Measurements from ENCODE around the gene LAMB4.

LAMB4 gene

DNA sequence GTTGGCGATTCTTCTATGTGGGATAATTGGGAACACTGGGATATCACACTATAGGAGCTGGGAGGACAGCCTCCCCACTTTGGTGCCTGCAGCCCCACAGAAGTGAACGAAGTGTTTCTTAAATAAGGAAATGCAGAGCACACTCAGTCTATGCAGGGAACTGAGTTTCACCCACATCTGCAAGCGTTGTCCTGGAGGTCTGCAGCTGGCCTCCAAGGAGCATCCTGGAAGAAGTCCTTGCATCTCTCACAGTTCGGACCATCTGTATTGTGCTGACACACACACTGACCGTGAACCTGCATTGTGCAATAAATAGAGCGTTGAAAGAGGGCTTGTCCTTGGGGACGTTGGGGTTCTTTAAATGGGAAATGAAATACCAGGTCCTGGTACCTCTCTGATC lies 25.8 kb downstream of the LAMB4 start:
- no peak for DNase-seq (ENCODE audit: low read depth, low spot score)

DNA sequence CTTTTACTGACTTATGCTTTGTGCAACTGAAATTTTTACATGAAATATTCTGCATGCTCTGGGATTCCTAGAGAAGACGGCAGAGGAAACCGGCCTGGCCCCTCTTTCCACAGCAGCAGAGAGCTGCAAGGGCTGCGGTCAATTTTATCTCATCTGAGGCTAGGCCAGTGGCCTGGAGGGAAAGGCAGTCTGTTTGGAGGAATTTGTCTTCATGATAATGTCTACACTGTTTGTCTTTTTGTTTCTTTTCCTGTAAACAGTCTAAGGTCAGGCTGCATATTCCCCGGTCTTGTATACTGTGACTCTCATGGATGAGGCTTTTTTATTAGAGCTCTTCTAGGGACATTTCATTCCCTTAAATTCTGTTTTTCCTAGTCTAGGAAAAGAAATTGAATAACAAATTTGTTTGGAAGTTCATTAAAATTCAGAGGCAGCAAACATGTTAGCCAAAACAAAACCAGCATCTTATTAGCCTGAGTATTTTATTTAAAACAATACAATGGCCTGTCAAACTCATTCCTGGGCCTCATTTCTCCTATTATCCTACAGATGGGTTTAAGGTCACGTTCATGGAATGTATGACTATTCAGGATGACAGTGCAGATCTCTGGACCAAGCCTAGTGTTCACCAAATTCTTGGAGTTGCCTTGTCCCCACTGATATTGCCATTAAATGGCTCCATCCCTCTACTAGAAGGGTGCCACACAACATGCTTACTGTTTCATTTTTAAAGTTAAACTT lies 26.4 kb downstream of the LAMB4 start:
- DNase-seq (ENCODE audit: low read depth, low spot score): no peak

DNA sequence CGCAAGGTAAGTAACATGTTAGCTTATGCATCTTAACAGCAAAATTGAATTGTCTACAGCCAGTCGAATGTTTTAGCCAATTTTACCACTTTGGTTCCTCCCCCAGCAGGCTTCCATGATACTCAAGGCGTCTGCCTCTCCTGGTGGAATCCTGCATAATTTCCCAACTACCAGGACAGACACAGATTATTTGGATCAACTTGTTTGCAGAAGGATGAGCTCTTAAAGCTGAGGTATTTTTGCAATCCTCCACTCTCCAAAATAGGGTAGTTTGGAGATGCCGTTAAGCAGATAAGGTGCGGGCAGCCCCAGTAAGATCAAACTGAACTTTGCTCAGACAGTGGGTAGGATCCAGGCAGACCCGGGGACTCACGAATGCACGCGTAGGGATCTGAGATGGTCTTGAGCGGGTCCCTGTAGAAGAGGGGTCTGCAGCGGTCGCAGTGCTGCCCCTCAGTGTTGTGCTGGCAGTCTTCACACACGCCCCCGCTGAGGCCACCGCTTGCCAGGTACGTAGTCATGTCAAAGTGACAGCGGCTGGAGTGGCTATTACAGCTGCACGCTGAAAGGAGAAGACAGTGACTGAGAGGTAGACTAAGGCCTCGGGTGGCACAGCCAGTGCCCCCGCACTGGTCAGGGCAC lies 27.4 kb downstream of the LAMB4 start:
- no peak for DNase-seq (ENCODE audit: low read depth, low spot score)

DNA sequence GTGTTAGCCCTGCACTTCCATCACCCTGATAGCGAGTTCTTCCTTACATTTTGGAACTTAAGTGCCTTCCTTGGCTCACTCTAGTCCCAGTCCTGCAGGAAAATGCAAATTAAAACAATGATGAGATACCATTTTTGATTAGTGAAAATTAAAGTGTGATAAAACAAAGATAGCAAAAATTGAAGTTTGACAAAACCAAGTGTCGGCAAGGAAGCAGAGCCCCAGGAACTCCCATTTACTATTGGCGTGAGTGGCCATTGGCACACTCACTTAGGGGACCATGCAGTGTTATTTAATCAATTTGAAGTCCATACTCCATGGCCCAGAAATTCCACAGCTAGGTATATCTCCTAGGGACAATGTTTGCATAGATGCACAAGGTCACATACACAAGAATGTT lies 28.4 kb downstream of the LAMB4 start:
- DNase-seq (ENCODE audit: low read depth, low spot score): no peak

DNA sequence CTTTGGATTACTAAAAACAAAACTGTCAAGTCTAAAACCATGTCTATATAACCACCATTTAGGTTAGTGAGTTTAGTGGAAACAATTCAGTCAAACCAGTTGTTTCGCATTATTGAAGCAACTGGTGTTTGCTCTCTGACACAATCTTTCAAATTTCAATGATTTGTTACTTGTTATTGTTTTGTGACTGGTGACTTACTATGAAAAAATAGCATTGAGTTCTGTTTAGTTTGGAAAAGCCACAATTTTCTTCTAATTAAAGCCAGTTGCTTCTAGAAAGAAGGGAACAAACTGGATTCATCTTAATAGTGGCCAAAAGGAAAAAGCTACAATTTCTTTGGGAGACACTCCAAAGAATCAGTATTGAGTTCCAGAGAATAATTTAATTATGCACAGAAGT lies 30.4 kb downstream of the LAMB4 start:
- DNase-seq (ENCODE audit: low read depth, low spot score): no peak

DNA sequence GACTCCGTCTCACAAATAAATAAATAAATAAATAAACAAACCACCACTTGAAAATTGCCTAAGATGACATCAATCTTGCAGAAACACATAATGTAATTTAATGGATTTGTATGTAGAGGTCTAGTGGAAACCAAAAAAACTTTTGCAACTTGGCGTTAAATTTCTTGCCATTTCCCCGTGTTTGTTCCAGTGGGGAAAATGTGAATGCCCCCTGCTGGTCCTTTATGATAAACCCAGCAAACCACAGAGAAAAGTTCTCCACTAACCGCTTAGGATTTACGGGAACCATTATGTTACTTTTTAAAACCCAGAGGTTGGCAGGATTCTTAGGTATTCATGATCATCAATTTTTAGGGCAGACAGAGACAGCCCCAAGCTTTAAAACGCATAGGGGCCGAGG lies 32.5 kb downstream of the LAMB4 start:
- no peak for DNase-seq (ENCODE audit: low read depth, low spot score)

DNA sequence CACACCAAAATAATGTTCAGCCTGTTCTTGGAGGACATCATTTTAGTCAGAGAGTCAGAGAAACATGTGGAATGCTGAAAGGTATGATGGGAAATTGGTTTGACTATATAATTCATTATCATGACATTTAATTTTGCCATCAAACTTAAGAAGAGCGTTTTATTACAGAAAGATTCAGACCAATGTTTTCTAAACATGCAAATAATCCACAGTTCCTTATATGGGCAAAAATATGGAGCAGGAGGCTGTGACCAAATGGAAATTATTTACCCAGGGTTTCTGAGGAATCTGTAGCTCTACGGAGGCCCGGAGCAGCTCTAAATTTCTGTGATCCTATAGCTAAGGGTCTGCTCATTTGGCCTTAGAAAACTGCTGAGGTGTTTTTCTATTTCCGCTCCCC lies 33.2 kb downstream of the LAMB4 start:
- no peak for DNase-seq (ENCODE audit: low read depth, low spot score)

DNA sequence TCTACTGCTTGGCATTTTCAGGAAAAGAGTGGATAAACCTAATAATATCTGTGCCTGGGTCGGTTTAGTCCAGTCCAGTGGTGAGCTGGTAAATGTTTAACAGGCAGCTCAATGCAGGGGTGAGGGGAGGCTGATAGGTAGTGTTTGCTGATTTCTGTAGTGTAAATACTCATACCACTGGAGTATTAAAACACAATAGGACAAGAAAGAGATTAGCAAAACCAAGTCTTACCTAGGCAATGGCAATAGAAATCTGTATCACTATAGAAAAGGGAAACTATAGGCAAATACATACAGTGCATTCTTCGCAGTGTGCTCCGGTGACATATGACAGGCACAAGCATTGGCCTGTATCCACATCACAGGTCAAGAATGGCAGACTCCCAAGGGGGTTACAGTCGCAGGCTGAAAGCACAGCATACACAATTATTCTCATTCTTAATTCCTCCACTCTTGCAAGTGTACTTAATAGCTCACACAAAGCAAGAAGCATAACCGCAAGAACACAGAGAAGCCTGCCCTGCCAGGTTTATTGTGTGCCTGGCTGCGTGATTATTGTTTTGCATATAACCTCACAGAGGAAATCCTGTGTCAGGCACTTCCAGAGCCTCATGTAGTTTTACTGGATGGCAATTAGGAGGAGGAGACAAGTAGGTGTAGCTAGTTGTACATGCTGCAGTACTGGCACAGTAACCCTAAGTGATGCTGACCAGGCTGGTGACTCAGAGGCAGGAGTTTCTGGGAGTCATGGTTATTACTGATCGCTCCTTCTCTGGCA lies 35.0 kb downstream of the LAMB4 start:
- DNase-seq (ENCODE audit: low read depth, low spot score): no peak

DNA sequence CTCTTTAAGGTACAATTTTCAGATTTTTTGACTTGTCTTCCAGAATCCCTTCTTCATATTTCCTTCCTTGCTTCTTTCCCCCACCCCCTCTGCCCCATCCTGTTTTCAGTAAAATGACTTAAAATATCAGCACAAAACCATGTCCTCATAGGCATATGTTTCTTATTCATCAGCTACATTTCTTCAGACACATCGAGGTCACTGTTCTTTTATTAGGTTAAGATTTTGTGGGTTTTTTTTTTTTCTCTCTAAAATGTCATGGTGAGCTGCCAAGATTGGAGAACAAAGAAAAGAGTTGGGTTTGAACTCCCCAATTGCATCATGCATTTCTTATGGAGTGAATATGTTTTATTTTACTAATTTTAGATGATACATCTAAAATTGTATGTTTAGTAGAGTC lies 35.8 kb downstream of the LAMB4 start:
- no peak for DNase-seq (ENCODE audit: low read depth, low spot score)

DNA sequence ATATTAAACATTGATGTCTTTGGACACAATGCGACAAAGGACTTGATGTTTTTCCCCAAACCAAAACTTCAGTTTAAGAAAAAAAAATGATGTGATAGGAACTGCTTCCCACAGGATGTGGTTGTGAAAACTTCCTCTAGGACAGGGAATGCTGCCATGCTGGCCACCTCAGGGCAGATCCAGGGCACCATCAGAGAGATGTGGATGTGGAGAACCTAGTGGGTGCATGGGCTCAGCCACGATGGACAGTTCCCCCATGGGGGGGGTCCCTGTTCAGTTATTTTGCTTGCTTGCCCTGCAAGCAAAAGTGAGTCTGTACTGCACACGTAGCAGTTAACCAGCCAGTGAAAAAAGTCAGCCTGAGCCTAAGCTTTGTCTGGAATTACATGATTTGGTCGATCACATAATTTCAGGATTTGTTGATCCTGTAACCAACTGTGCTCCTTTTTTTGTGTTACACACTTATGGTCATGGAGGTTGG lies 36.3 kb downstream of the LAMB4 start:
- no peak for DNase-seq (ENCODE audit: low read depth, low spot score)

DNA sequence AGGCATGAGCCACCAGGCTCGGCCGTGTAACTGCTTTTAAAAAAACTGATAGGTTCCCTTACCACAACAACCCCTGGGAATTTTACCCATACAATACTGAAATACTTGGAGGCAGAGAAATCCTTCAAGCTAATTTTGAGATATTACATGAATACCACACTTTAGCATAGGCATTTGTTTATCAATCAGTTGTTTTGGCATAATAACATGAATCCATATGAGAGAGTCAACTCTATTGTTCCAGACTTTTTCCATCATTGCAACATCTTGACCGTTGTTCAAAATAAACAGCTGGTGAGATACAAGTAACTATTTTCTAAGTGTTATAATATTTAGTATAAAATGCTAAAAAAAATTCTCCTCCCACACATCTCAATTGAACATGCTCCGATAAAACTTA lies 36.8 kb downstream of the LAMB4 start:
- DNase-seq (ENCODE audit: low read depth, low spot score): no peak

DNA sequence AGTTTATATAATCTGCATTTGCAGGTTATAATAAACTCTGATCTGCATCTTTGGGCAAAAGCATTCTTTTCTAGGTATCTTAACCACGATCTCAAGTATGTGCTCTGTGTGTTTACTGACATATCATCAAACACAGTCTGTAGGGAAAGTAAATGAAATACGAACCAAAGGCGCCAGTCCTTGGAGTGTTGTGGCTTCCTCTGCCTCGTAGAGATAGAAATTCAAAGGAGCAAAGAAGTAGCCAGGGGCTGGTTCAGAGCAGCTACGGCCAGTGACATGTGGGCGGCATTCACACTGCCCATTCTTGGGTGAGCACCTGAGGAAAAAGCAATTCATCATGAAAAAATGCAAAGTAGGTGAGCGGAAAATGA lies 38.7 kb downstream of the LAMB4 start:
- DNase-seq (ENCODE audit: low read depth, low spot score): no peak

DNA sequence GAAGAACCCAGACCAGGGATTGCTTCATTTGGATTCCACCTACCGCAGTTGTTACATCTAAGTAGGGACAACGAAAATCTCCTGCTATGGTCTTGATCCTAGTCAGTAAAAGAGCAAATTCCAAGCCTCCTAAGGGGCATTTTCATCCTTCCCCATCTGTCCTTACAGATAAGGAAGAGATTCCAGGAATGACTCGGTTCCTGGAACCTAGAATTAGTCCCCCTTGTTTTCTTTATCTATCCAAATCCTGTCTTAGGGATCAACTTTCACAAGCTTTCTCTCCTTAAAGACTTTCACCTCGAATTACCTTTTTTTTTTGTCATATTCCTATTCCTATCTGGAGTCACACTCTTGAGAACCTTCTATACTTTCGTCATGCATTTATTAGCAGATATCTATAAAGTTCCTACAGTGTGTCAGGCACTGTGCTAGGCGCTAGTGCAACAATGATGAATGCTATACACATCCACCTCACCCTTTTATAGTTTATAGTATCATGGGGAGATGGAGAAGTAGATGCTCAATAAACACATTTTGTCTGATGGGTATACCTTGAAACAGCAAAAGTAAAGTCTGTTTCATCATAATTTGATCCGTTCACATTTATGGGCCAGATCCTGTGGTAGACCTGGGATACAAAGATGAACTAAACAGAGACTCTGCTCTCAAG lies 39.2 kb downstream of the LAMB4 start:
- DNase-seq (ENCODE audit: low read depth, low spot score): no peak

DNA sequence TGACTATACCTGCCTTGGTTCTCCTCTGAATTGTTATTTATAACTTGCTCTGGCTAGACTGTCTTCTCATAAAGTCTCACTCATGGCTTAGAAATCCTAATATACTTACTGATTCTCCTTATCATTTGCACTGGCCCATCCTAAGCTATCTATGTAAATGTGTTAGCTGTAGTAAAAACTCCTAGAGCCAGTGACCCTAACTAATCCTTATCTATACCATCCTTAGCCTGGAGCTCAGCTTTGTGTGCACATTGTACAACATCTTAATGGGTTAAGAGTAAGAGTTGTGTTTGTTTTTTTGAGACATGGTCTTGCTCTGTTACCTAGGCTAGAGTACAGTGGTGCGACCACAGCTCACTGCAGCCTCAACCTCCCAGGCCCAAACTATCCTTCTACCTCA lies 40.8 kb downstream of the LAMB4 start:
- no peak for DNase-seq (ENCODE audit: low read depth, low spot score)

DNA sequence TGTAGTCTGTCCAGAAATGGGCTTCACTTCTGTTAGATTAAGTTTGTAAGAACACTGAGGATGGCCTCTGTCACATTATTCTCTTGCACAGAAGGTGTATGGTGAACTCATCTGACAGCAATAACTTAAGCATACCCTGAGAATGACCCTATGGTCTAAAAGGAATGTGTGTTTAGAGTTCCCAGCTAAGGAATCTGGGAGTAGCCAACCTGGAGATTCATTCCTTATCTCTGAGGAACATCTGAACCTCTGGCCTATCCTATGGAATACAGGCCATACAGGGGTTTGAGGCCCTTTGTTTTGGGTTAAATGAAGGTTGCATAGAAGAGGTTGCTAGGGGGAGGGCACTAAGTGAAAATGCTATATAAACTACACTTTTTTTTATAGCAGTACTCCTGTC lies 41.4 kb downstream of the LAMB4 start:
- no peak for DNase-seq (ENCODE audit: low read depth, low spot score)

DNA sequence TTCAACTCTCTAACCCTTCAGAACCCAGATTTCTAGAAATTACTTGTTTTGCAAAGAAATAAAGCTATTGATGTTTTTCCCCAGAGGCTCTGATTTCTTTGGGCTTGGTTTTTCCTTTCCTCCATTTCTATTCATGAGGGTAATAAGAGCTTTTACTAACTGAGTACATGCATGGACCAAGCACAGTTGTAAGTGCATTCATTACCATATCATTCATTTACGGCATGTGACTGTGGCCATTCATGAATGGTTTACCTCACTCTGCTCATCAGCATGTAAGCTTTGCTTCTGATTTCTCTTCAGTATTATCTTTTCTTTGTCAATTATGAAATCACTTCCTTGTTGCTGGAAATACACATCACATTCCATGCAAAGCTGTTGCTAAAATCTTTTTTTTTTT lies 42.4 kb downstream of the LAMB4 start:
- no peak for DNase-seq (ENCODE audit: low read depth, low spot score)

DNA sequence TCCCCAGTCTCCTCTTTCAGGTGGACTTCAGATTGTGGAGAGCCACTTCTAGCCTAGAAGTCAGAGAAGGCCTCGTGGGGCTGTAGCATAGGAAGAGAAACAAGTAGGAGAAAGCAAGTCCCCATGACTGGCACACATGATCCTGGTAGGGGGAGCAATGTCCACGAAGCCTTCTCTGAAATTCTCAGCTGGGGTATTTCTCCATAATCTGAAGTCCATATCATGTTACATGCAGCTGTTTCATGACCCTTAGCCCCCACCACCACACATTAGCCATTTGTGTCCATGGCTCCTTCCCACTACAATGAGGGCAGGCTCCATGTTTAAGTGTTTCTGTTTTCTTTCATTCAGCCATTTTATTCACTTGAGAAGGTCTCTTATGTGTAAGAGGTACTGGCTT lies 43.2 kb downstream of the LAMB4 start:
- DNase-seq (ENCODE audit: low read depth, low spot score): no peak

DNA sequence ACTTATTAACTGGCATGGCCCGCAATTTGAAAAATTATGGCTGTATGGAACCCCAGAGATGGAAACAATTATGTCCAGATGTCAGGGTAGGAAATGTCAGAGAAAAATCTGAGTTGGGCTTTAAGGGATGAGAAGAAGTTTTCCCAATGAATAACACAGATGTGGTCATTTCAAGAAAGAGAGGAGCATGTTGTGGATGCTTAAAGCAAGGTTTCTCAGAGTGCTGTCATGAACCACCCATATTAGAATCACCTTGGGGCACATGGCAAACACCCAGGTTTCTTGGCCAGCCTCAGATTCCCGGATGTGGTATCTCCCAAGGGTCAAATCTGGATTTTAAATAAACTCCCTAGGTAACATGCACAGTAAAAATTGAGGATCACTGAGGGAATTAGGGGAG lies 43.6 kb downstream of the LAMB4 start:
- no peak for DNase-seq (ENCODE audit: low read depth, low spot score)

DNA sequence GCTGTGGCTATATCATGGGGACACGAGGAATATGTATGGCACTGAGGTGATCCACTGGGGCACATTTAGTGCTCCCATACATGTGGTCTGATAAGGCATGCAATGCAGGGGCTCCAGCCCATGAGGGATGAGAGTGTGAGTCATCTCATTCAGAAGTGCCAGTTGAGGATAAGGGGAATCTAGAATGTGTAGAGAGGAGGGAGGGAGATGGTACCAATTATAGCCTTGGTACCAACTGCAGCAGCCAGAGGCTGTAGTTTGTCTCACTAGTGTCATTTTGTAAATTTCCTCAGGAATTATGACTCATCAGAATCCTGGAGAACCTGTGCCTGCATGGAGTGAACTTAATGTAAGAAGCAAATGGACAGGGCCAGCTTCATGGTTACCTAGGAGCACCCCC lies 46.2 kb downstream of the LAMB4 start:
- DNase-seq (ENCODE audit: low read depth, low spot score): no peak

DNA sequence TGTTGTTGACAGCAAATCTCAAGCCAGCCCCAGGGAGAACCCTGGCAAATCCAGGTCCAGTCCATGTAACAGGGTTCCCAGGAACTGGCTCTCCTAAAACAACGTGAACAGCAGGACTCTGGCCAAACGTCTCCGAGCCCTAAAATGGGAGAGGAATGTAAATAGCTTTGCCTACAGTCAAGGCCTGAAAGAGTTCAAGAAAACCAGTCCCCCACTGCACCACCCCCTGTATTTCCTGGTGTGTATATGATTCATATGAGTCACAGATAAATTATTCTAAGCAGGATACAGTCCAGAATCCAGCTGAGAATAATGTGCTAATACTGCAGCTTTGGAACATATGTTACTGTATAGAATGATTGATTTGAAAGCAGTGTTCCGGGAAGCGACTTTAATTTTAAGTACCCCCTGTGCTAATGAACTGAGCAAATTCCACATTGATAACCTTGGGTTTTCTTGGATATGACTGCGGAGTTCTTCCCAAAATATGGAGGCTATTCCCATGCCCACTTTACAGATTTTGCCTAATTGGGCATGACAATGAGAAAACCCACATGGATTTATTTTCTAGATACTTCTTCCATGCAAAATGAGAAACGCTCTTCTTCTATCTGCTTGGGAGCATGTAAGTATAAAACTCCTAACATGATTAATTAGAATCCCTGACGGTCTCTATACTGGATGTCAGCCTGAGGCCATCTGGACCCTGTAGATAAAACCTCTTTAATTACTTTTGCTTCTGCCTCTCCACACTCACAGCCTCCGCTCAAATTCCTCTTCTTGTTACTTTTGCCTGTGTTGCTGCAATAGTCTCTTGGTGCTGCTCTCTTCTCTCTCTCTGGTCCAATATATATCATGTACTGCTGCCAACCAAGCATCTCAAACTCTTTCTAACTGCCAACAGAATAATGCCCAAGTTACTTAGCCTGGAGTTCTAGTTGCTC lies 50.2 kb downstream of the LAMB4 start:
- DNase-seq (ENCODE audit: low read depth, low spot score): no peak

DNA sequence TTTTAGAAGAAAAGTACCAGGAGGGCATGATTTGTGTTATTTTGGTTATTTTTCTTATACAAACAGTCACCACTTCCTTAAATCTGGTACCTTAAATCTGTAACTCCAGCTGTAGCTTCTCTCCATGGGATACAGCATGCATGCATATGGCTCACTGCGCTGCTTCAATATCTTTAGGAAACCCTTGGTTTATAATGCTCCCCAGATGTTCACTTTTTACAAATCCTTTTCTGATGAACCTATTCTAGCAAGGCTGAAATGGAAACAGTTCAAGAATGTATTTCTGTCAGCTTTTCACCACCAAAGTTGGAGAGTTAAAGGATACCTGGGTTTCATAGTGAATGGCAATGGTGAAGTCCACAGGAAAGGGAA lies 50.9 kb downstream of the LAMB4 start:
- no peak for DNase-seq (ENCODE audit: low read depth, low spot score)
